Urinary bladder (tissue), 4 donors: ENCODE measurements around the gene TFAP2B. TPM values are rescaled to one million over a fixed set of nuclear protein-coding genes. Genes with fewer than 3 reads are reported as not detected.

ENCODE experiments used
- DNase-seq: peaks from one replicate; pipeline ENCODE4 v3.0.0-alpha.2; 2015; ENCODE audit errors: extremely low spot score
- H3K27ac ChIP-seq: one replicate; pipeline ENCODE4 v1.5.1; 2013; ENCODE audit warnings: low read depth, mild to moderate bottlenecking, moderate library complexity
- H3K36me3 ChIP-seq: one replicate; pipeline ENCODE4 v1.6.1; 2013; ENCODE audit warnings: mild to moderate bottlenecking, moderate library complexity; ENCODE audit not compliant: insufficient read depth
- H3K4me1 ChIP-seq: one replicate; pipeline ENCODE4 v1.6.1; 2013; ENCODE audit warnings: mild to moderate bottlenecking, moderate library complexity; ENCODE audit not compliant: insufficient read depth
- H3K4me3 ChIP-seq: one replicate; pipeline ENCODE4 v1.5.1; 2013; ENCODE audit warnings: low read depth, low read length
- WGBS: extraction: QIAGEN DNeasy Blood & Tissue Kit; methylation state at CpG from one replicate; pipeline ENCODE4 v1.1.7; 2013; 5-methylcytosine and 5-hydroxymethylcytosine counted together
- polyA plus RNA-seq: library from polyadenylated mRNA; stranded (reverse); fragments of 200-250 nt; gene quantifications from one replicate; pipeline ENCODE4 v1.2.3, GENCODE V29; 2013
- total RNA-seq: library from RNA; depleted of rRNA; stranded (reverse); fragments of >200 nt; gene quantifications from one replicate; pipeline ENCODE4 v1.2.3, GENCODE V29; 2014
- donor health status: healthy with polysubstance abuse.
- donor health status: healthy.

The TFAP2B gene
- total RNA-seq, result 0.48 TPM
- polyA plus RNA-seq, result 0.20 TPM

GRCh38 chr6:50818673-50819072 lies at the start of gene TFAP2B:
Gene TFAP2B (plus strand): TSS chr6:50818871. CDS start chr6:50818892, 21 bp downstream.
- Histone ChIP-seq H3K27ac (no peak within 1 kb of the TSS), H3K4me3 (peak within 1 kb of the TSS; percentile 5), H3K36me3 (no peaks in the 10 kb centered on the region), H3K4me1 (no peaks in the 10 kb centered on the region)
- DNase-seq, result no peak
- WGBS, result 8% methylated on average over 7 of the region's 7 CpGs

- H3K36me3 ChIP-seq, result no peaks in the 10 kb centered on the region
- DNase-seq, result no peak
- no peak overlapping the region for H3K4me3 ChIP-seq
These were observed 40.0 kb upstream of the TFAP2B start for GRCh38 chr6:50778696-50779095.

GRCh38 chr6:50780382-50780781 lies 38.3 kb upstream of the TFAP2B start:
- no peaks in the 10 kb centered on the region for H3K4me1 ChIP-seq
- H3K27ac ChIP-seq, result no peak overlapping the region
- DNase-seq, result no peak
- H3K36me3 ChIP-seq, result no peaks in the 10 kb centered on the region
- WGBS, result 94% methylated on average over 5 of the region's 5 CpGs
- H3K4me3 ChIP-seq, result no peak overlapping the region

More at GRCh38 chr6:50778696-50779095, 40.0 kb upstream of the TFAP2B start:
- Histone ChIP-seq H3K27ac (no peak overlapping the region), H3K4me1 (no peaks in the 10 kb centered on the region)

- no peak overlapping the region for H3K27ac ChIP-seq
- no peak for DNase-seq
- H3K4me3 ChIP-seq, result no peak overlapping the region
- no peaks in the 10 kb centered on the region for H3K36me3 ChIP-seq
- WGBS, result 29% methylated on average over 1 of the region's 1 CpG
- H3K4me1 ChIP-seq, result no peaks in the 10 kb centered on the region
These were observed 32.8 kb upstream of the TFAP2B start for GRCh38 chr6:50785921-50786320.

GRCh38 chr6:50791900-50792508 lies 26.7 kb upstream of the TFAP2B start:
- Histone ChIP-seq H3K4me1 (no peaks in the 10 kb centered on the region), H3K36me3 (no peaks in the 10 kb centered on the region), H3K27ac (no peak overlapping the region), H3K4me3 (no peak overlapping the region)
- no peak for DNase-seq
- WGBS, result 1% methylated on average over 3 of the region's 3 CpGs

GRCh38 chr6:50792771-50793170 lies 25.9 kb upstream of the TFAP2B start:
- H3K4me1 ChIP-seq, result no peaks in the 10 kb centered on the region
- WGBS, result 52% methylated on average over 1 of the region's 1 CpG

GRCh38 chr6:50795574-50795973 lies 23.1 kb upstream of the TFAP2B start:
- Histone ChIP-seq H3K36me3 (no peaks in the 10 kb centered on the region), H3K27ac (no peak overlapping the region), H3K4me1 (no peaks in the 10 kb centered on the region), H3K4me3 (no peak overlapping the region)
- no peak for DNase-seq
- WGBS, result 56% methylated on average over 5 of the region's 5 CpGs

More at GRCh38 chr6:50792771-50793170, 25.9 kb upstream of the TFAP2B start:
- H3K27ac ChIP-seq, result no peak overlapping the region
- H3K4me3 ChIP-seq, result no peak overlapping the region
- H3K36me3 ChIP-seq, result no peaks in the 10 kb centered on the region
- DNase-seq, result no peak

GRCh38 chr6:50804283-50804682 lies 14.4 kb upstream of the TFAP2B start:
- Histone ChIP-seq H3K27ac (no peak overlapping the region), H3K36me3 (no peaks in the 10 kb centered on the region), H3K4me1 (no peaks in the 10 kb centered on the region), H3K4me3 (no peak overlapping the region)
- no peak for DNase-seq

- H3K4me1 ChIP-seq, result no peaks in the 10 kb centered on the region
- H3K4me3 ChIP-seq, result no peak overlapping the region
- no peak for DNase-seq
- no peaks in the 10 kb centered on the region for H3K36me3 ChIP-seq
- H3K27ac ChIP-seq, result no peak overlapping the region
These were observed 11.6 kb upstream of the TFAP2B start for GRCh38 chr6:50807035-50807434.

- 5% methylated on average over 16 of the region's 16 CpGs for WGBS
- H3K4me3 ChIP-seq, result peak overlapping the region; percentile 48
- H3K27ac ChIP-seq, result no peak overlapping the region
These were observed 3.1 kb upstream of the TFAP2B start for GRCh38 chr6:50815436-50816114.

GRCh38 chr6:50816115-50816675 lies 2.5 kb upstream of the TFAP2B start:
- H3K4me1 ChIP-seq, result no peaks in the 10 kb centered on the region
- H3K4me3 ChIP-seq, result peak overlapping the region; percentile 48
- no peaks in the 10 kb centered on the region for H3K36me3 ChIP-seq
- WGBS, result under 1% methylated on average over 14 of the region's 14 CpGs
- no peak for DNase-seq
- H3K27ac ChIP-seq, result no peak overlapping the region

More at GRCh38 chr6:50815436-50816114, 3.1 kb upstream of the TFAP2B start:
- Histone ChIP-seq H3K4me1 (no peaks in the 10 kb centered on the region), H3K36me3 (no peaks in the 10 kb centered on the region)
- no peak for DNase-seq

GRCh38 chr6:50816947-50817645 lies 1.6 kb upstream of the TFAP2B start:
- H3K36me3 ChIP-seq, result no peaks in the 10 kb centered on the region
- 10% methylated on average over 15 of the region's 15 CpGs for WGBS
- H3K27ac ChIP-seq, result no peak overlapping the region
- no peak for DNase-seq
- no peak overlapping the region for H3K4me3 ChIP-seq
- H3K4me1 ChIP-seq, result no peaks in the 10 kb centered on the region

- H3K27ac ChIP-seq, result no peak overlapping the region
- no peak overlapping the region for H3K4me3 ChIP-seq
- DNase-seq, result no peak
- no peaks in the 10 kb centered on the region for H3K36me3 ChIP-seq
- WGBS, result 20% methylated on average over 2 of the region's 2 CpGs
- H3K4me1 ChIP-seq, result no peaks in the 10 kb centered on the region
These were observed 1.1 kb upstream of the TFAP2B start for GRCh38 chr6:50817646-50817950.

- Histone ChIP-seq H3K27ac (no peak overlapping the region), H3K4me1 (no peaks in the 10 kb centered on the region), H3K4me3 (no peak overlapping the region), H3K36me3 (no peaks in the 10 kb centered on the region)
- no peak for DNase-seq
- 11% methylated on average over 6 of the region's 6 CpGs for WGBS
These were observed 651 bp upstream of the TFAP2B start for GRCh38 chr6:50818020-50818419.
